Neutrophil (primary cell): Measurements from ENCODE around the gene ABL2.

Source experiments
- H3K27ac ChIP-seq: fragments of 200-600 bp; sonication (generic); 2 replicates; pipeline ENCODE4 v1.5.1; 2016; ENCODE audit warnings: mild to moderate bottlenecking, moderate library complexity
- H3K27me3 ChIP-seq: fragments of 200-600 bp; sonication (generic); 2 replicates; pipeline ENCODE4 v1.6.0; 2016; ENCODE audit warnings: mild to moderate bottlenecking
- H3K36me3 ChIP-seq: fragments of 200-600 bp; sonication (generic); 2 replicates; pipeline ENCODE4 v1.5.1; 2017
- H3K4me1 ChIP-seq, 2 experiments: fragments of 200-600 bp in 1 of 2; sonication (generic) in 1 of 2; 1 replicate in 1 of 2; 2 replicates in 1 of 2; pipeline versions ENCODE4 v1.5.1 to v1.6.1; 2013 to 2016; ENCODE audit warnings: low read depth in 1 of 2, low read length in 1 of 2, mild to moderate bottlenecking in 1 of 2, moderate library complexity in 1 of 2; ENCODE audit not compliant: control insufficient read depth in 1 of 2, insufficient read depth in 1 of 2
- H3K4me3 ChIP-seq, 2 experiments: fragments of 200-600 bp in 1 of 2; sonication (generic) in 1 of 2; 1 replicate in 1 of 2; 2 replicates in 1 of 2; pipeline ENCODE4 v1.5.1; 2013 to 2016; ENCODE audit warnings: low read depth in 1 of 2, low read length in 1 of 2, mild to moderate bottlenecking in 1 of 2, moderate library complexity in 1 of 2
- H3K9me3 ChIP-seq: fragments of 200-600 bp; sonication (generic); 2 replicates; pipeline ENCODE4 v1.5.1; 2016
- TF ChIP-seq, protein P1 (sequence below): fragments of 200-600 bp; sonication (generic); IDR thresholded peaks from 2 replicates; pipeline ENCODE4 v1.5.1; 2016; ENCODE audit warnings: antibody characterized with exemption

The ABL2 gene

DNA sequence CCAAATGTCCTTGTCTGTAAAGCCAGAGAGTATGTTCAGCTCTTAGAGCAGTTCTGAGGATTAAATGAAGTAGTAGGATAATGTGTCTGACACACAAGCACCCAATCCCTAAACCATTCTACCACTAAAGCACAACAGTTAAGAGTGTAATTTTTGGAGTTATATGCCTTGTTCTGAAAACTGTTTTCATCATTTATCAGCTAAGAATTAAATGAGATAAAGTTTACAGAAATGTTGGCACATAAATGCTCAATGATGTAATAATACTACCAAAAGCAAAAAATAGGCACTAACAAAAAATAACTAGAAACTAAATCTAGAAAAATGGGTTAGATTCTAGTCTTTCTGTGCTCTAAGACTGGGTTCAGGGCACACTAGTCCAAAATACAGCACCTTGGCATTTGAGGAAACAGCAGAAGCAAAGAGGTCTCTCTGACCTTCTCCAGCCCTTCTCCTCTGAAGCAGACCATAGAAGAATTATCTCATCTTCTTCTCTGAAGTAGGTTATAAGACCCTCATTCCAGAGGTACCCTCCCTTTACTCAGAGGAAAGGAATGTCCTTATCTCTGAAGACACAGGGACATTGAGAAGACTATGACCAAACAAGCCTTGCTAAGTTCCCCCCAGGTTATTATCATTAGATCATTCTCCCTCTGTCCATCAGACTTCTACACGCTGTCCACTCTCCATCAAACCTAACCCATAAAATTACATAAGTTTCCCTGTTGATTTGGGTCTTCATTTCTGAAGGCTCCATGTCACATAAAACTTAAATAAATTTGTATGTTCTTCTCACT, 20.6 kb downstream of the ABL2 start:
- no peaks in the 10 kb centered on the region for H3K9me3 ChIP-seq
- no peaks in the 10 kb centered on the region for H3K36me3 ChIP-seq
- TF ChIP-seq, protein P1, sequence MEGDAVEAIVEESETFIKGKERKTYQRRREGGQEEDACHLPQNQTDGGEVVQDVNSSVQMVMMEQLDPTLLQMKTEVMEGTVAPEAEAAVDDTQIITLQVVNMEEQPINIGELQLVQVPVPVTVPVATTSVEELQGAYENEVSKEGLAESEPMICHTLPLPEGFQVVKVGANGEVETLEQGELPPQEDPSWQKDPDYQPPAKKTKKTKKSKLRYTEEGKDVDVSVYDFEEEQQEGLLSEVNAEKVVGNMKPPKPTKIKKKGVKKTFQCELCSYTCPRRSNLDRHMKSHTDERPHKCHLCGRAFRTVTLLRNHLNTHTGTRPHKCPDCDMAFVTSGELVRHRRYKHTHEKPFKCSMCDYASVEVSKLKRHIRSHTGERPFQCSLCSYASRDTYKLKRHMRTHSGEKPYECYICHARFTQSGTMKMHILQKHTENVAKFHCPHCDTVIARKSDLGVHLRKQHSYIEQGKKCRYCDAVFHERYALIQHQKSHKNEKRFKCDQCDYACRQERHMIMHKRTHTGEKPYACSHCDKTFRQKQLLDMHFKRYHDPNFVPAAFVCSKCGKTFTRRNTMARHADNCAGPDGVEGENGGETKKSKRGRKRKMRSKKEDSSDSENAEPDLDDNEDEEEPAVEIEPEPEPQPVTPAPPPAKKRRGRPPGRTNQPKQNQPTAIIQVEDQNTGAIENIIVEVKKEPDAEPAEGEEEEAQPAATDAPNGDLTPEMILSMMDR: no peak
- H3K4me1 ChIP-seq: no peaks in the 10 kb centered on the region
- no peak overlapping the region for H3K27ac ChIP-seq
- H3K27me3 ChIP-seq: no peaks in the 10 kb centered on the region
- no peak overlapping the region for H3K4me3 ChIP-seq

DNA sequence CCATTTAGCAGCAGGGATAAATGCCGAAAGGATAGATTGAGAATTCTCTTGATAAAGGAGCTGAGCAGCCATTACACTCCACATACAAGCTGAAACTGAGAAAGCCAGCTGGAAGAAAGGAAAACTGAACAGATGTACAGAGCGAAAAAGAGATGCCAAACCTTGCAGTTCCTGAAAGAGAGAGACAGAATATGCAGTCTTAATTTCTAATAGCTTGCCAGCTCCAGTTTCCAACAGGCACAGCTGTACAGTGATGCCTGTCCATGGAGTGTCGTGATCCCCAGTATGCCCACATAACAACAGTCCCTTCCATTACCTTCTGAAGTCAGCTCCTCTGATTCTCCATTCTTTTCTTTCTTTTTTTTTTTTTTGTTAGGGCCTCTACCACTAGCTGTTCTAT, 22.7 kb downstream of the ABL2 start:
- Histone ChIP-seq H3K27me3 (no peaks in the 10 kb centered on the region), H3K4me1 (no peaks in the 10 kb centered on the region), H3K4me3 (no peak overlapping the region), H3K36me3 (no peaks in the 10 kb centered on the region), H3K27ac (no peak overlapping the region), H3K9me3 (no peaks in the 10 kb centered on the region)
- TF ChIP-seq, protein P1: no peak

DNA sequence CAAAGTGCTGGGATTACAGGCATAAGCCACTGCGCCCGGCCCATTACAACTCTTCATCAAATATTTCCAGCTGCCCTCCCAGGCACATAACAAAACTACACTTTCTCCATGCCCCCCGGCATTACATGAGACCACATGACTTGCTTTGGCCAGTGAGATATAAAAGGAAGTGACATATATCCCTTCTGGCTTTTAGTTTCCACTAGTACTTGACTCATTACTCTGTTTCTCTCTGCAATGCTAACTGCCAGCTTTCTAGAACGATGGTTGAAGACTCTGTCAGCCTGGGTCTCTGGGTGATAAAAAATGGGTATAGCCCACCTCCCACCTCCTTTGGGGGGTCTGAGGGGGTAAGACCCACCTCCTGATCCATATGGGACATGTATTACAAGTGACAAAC, 24.2 kb downstream of the ABL2 start:
- Histone ChIP-seq H3K9me3 (no peaks in the 10 kb centered on the region), H3K4me3 (no peak overlapping the region), H3K27me3 (no peaks in the 10 kb centered on the region), H3K4me1 (no peaks in the 10 kb centered on the region), H3K36me3 (no peaks in the 10 kb centered on the region), H3K27ac (no peak overlapping the region)
- TF ChIP-seq, protein P1: no peak

DNA sequence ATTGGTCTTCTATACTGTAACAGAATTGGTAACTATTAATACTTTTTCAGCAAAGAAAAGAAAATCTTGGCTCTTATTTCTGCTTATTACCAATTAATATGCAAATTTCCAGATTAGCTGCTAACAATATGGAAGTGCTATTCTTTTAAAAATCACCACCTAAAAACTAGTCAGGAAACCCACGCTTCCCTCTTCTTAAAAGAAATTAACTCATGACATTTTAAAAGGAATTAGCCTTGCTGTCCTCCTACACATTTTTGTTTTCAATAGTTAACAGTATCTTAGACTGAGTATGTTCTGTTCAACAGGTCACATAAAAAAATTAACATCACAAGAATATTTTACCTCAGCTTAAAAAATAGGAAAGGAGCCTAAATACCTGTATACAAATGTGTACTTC, 27.3 kb downstream of the ABL2 start:
- Histone ChIP-seq H3K4me3 (no peak overlapping the region), H3K27ac (no peak overlapping the region), H3K9me3 (no peaks in the 10 kb centered on the region), H3K4me1 (no peaks in the 10 kb centered on the region), H3K27me3 (no peaks in the 10 kb centered on the region), H3K36me3 (no peaks in the 10 kb centered on the region)
- TF ChIP-seq, protein P1: no peak

DNA sequence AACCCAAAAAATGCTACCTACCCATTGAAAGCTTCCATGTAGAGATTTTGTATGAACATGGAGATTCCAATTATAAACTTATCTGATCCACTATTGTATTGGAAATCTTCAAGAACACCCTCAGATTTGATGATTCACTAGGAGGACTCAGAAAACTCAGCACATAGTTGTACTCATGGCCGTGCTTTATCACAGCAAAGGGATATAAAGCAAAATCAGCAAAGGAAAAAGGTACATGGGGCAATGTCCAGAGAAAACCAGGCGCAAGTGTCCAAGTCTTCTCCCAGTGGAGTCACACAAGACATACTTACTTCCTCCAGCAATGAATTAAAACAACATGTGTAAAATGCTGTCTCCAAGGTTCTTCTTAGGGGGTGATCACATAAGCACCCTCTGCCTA, 28.9 kb downstream of the ABL2 start:
- Histone ChIP-seq H3K27ac (no peak overlapping the region), H3K36me3 (no peaks in the 10 kb centered on the region), H3K9me3 (no peaks in the 10 kb centered on the region), H3K4me1 (no peaks in the 10 kb centered on the region), H3K27me3 (no peaks in the 10 kb centered on the region), H3K4me3 (no peak overlapping the region)
- TF ChIP-seq, protein P1: no peak
